ENCODE results near the gene RND3. TPM values are rescaled to one million over a fixed set of nuclear protein-coding genes. Genes with fewer than 3 reads are reported as not detected.

RND3 gene
- total RNA-seq, 4 donors from 2014 or later: 2.1 to 14.9 (median 12.3) TPM

GRCh38 chr2:150426724-150427123 lies 60.7 kb downstream of the RND3 start:
- intact Hi-C loops (cut with DNase I; ENCODE audit: low total_unique reads) (no loop called here), in situ Hi-C loops (cut with MboI; ENCODE audit: low sequenced_read_pairs in 4 of 4) (no loop called here)
- TF ChIP-seq CTCF (IDR thresholded peaks at IDR 0.05 in 4 of 5, conservative IDR thresholded peaks at IDR 0.05 in 1 of 5): no peak
- TF ChIP-seq POLR2A (IDR thresholded peaks at IDR 0.05): no peak
- Histone ChIP-seq H3K27ac (no peak overlapping the region), H3K27me3 (no peaks in the 10 kb centered on the region), H3K4me1 (no peaks in the 10 kb centered on the region), H3K4me3 (no peak overlapping the region), H3K36me3 (no peaks in the 10 kb centered on the region), H3K9me3 (no peaks in the 10 kb centered on the region)
- ATAC-seq (no peak), DNase-seq (no peak)

GRCh38 chr2:150426315-150426714 lies 61.2 kb downstream of the RND3 start:
- Histone ChIP-seq H3K36me3 (no peaks in the 10 kb centered on the region), H3K9me3 (no peaks in the 10 kb centered on the region), H3K27ac (no peak overlapping the region), H3K4me1 (no peaks in the 10 kb centered on the region), H3K27me3 (no peaks in the 10 kb centered on the region), H3K4me3 (no peak overlapping the region)
- ATAC-seq (no peak), DNase-seq (no peak)
- TF ChIP-seq POLR2A (IDR thresholded peaks at IDR 0.05): no peak
- no peak for TF ChIP-seq CTCF (IDR thresholded peaks at IDR 0.05 in 4 of 5, conservative IDR thresholded peaks at IDR 0.05 in 1 of 5)
- in situ Hi-C loops (cut with MboI; ENCODE audit: low sequenced_read_pairs in 4 of 4) (no loop called here), intact Hi-C loops (cut with DNase I; ENCODE audit: low total_unique reads) (no loop called here)

DNA sequence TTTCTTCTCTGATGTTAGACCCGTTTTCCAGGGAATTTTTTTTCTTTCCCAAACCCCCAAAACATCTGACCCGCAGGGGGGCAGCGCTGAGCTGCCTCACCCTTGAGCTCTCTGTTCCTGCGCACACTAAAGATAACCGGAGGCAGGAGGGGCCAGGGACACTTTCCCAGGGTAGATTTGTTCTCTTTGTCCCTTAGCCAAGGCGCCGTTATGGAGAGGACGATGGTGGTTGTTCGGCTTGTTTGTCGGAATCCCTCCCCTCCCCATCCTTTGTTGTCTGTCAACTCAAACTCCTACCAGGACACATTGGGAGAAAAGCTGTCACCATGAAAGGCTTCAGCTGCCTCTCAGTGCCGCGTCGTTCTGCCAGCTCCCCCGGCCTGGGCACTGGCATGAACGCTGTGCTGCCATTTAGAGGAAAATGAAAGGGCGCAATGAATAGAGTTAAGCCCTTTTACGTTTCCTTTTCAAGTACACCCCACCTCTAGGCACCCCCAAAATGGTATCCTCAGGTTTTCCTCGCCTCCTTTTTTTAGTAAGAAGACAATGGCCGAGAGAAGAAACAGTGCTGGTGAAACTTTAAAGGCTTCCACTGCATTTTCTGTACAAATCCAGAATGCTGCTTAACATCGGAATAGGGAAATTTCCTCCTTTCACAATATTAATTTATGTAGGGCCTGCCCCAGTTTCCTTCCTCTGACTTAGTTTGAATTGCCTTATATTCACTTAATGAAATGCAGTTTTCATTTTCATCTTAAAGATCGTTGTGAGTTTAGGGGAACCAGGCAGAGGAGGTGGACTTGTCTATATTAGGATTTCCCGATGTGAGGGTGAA lies 62.1 kb downstream of the RND3 start:
- DNase-seq (no peak), ATAC-seq (no peak)
- Histone ChIP-seq H3K9me3 (no peaks in the 10 kb centered on the region), H3K27me3 (no peaks in the 10 kb centered on the region), H3K36me3 (no peaks in the 10 kb centered on the region), H3K4me1 (no peaks in the 10 kb centered on the region), H3K27ac (no peak overlapping the region), H3K4me3 (no peak overlapping the region)
- intact Hi-C loops (cut with DNase I; ENCODE audit: low total_unique reads): no loop called here
- TF ChIP-seq POLR2A (IDR thresholded peaks at IDR 0.05): no peak
- no peak for TF ChIP-seq CTCF (IDR thresholded peaks at IDR 0.05 in 4 of 5, conservative IDR thresholded peaks at IDR 0.05 in 1 of 5)
- in situ Hi-C loops (cut with MboI; ENCODE audit: low sequenced_read_pairs in 4 of 4): no loop called here

GRCh38 chr2:150424406-150424805 lies 63.1 kb downstream of the RND3 start:
- Histone ChIP-seq H3K36me3 (no peaks in the 10 kb centered on the region), H3K27ac (no peak overlapping the region), H3K4me3 (no peak overlapping the region), H3K9me3 (no peaks in the 10 kb centered on the region), H3K27me3 (no peaks in the 10 kb centered on the region), H3K4me1 (no peaks in the 10 kb centered on the region)
- in situ Hi-C loops (cut with MboI; ENCODE audit: low sequenced_read_pairs in 4 of 4): no loop called here
- TF ChIP-seq POLR2A (IDR thresholded peaks at IDR 0.05) (no peak), CTCF (IDR thresholded peaks at IDR 0.05 in 4 of 5, conservative IDR thresholded peaks at IDR 0.05 in 1 of 5) (no peak)
- DNase-seq: no peak
- ATAC-seq: no peak
- intact Hi-C loops (cut with DNase I; ENCODE audit: low total_unique reads): no loop called here

All from gastrocnemius medialis (tissue), 4 donors.